Mesothelial cell of epicardium (in vitro differentiated cells): ENCODE data around the gene CRY1. TPM values are rescaled to one million over a fixed set of nuclear protein-coding genes. Genes with fewer than 3 reads are reported as not detected.

Experiments
- DNase-seq, 2 experiments: peaks; one replicate each; pipeline ENCODE4 v3.0.0; 2021; ENCODE audit warnings: low spot score in 2 of 2; ENCODE audit not compliant: unreplicated experiment in 2 of 2
- H3K27ac Mint-ChIP-seq: 2 replicates; pipeline ENCODE4 v1.8.0; 2021; ENCODE audit warnings: mixed read lengths
- H3K27me3 Mint-ChIP-seq: 2 replicates; pipeline ENCODE4 v1.8.0; 2021; ENCODE audit warnings: low read depth, mixed read lengths
- H3K36me3 Mint-ChIP-seq: 2 replicates; pipeline ENCODE4 v1.8.0; 2021; ENCODE audit warnings: mixed read lengths
- H3K4me1 Mint-ChIP-seq: 2 replicates; pipeline ENCODE4 v1.8.0; 2021; ENCODE audit warnings: mixed read lengths
- H3K4me3 Mint-ChIP-seq: 2 replicates; pipeline ENCODE4 v1.8.0; 2021; ENCODE audit warnings: mild to moderate bottlenecking, moderate library complexity, mixed read lengths
- H3K9me3 Mint-ChIP-seq: 2 replicates; pipeline ENCODE4 v1.8.0; 2021; ENCODE audit warnings: mixed read lengths
- total RNA-seq: library from RNA; stranded (reverse); gene quantifications from 3 replicates; pipeline ENCODE4 v1.2.1, GENCODE V29; 2021
- TF ChIP-seq, protein P1 (sequence below): fragments of 200-600 bp; sonication (generic); IDR thresholded peaks from one replicate; pipeline ENCODE4 v1.5.0; 2021; ENCODE audit warnings: antibody characterized with exemption; ENCODE audit not compliant: unreplicated experiment

CRY1 gene
- total RNA-seq, 1 donor from 2014 or later, result 26.5 TPM

- Mint-ChIP-seq H3K4me1 (peaks cover 8% of the 10 kb centered on the region), H3K27ac (no peak overlapping the region), H3K9me3 (no peaks in the 10 kb centered on the region), H3K4me3 (no peak overlapping the region), H3K27me3 (peaks cover 9% of the 10 kb centered on the region), H3K36me3 (no peaks in the 10 kb centered on the region)
- DNase-seq, result no peak
- TF ChIP-seq, protein P1, sequence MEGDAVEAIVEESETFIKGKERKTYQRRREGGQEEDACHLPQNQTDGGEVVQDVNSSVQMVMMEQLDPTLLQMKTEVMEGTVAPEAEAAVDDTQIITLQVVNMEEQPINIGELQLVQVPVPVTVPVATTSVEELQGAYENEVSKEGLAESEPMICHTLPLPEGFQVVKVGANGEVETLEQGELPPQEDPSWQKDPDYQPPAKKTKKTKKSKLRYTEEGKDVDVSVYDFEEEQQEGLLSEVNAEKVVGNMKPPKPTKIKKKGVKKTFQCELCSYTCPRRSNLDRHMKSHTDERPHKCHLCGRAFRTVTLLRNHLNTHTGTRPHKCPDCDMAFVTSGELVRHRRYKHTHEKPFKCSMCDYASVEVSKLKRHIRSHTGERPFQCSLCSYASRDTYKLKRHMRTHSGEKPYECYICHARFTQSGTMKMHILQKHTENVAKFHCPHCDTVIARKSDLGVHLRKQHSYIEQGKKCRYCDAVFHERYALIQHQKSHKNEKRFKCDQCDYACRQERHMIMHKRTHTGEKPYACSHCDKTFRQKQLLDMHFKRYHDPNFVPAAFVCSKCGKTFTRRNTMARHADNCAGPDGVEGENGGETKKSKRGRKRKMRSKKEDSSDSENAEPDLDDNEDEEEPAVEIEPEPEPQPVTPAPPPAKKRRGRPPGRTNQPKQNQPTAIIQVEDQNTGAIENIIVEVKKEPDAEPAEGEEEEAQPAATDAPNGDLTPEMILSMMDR, result no peak
Observed at GRCh38 chr12:107106241-107107025, 13.1 kb upstream of the CRY1 start.

DNA sequence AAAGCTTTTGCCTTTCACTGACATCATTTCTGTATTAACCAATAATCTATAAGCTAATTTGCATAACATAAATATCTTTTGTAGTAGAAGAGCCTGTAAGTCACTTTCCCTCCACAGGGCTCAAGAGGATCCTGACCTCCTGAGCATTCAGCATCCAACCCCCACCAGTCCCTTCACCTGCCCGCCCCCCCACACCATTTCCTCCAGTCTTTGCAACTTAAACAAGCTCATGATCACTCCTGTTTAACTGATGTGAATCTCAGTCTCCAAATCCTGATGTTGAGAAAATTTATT lies 12.0 kb upstream of the CRY1 start:
- Mint-ChIP-seq H3K36me3 (no peaks in the 10 kb centered on the region), H3K4me3 (no peak overlapping the region), H3K27ac (no peak overlapping the region), H3K9me3 (no peaks in the 10 kb centered on the region), H3K4me1 (peaks cover 1% of the 10 kb centered on the region), H3K27me3 (peaks cover 9% of the 10 kb centered on the region)
- TF ChIP-seq, protein P1, result no peak
- DNase-seq, result no peak

DNA sequence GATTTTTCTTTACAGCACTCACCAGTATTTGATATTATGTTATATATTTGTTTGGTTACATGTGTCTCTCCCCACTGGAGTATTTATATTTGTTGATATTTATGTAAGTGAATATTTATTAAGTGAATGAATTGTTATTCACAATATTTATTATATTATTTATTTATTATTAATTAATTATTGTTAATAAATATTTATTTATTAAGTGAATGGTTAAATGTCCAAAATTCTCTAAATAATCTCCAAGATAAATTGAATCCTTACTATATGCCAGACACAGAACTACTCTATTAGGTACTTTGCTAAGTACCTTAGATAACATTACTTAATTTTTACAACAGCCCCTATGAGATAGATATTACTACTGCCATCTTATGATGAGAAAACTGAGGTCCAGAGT lies 10.2 kb upstream of the CRY1 start:
- TF ChIP-seq, protein P1, result no peak
- Mint-ChIP-seq H3K4me3 (no peak overlapping the region), H3K27me3 (peaks cover 9% of the 10 kb centered on the region), H3K36me3 (no peaks in the 10 kb centered on the region), H3K4me1 (no peaks in the 10 kb centered on the region), H3K9me3 (no peaks in the 10 kb centered on the region), H3K27ac (no peak overlapping the region)
- no peak for DNase-seq

- Mint-ChIP-seq H3K4me1 (no peaks in the 10 kb centered on the region), H3K27ac (no peak overlapping the region), H3K36me3 (no peaks in the 10 kb centered on the region)
Observed at GRCh38 chr12:107103097-107103496, 9.7 kb upstream of the CRY1 start.

GRCh38 chr12:107102294-107102693 lies 8.9 kb upstream of the CRY1 start:
- TF ChIP-seq, protein P1, result no peak
- no peak overlapping the region for H3K27ac Mint-ChIP-seq
- H3K9me3 Mint-ChIP-seq, result peaks cover 2% of the 10 kb centered on the region
- no peaks in the 10 kb centered on the region for H3K4me1 Mint-ChIP-seq
- H3K27me3 Mint-ChIP-seq, result peaks cover 9% of the 10 kb centered on the region
- DNase-seq, result no peak
- H3K4me3 Mint-ChIP-seq, result no peak overlapping the region
- H3K36me3 Mint-ChIP-seq, result no peaks in the 10 kb centered on the region

More at GRCh38 chr12:107103097-107103496, 9.7 kb upstream of the CRY1 start:
- peaks cover 9% of the 10 kb centered on the region for H3K27me3 Mint-ChIP-seq
- TF ChIP-seq, protein P1, result no peak
- DNase-seq, result no peak
- H3K4me3 Mint-ChIP-seq, result no peak overlapping the region
- H3K9me3 Mint-ChIP-seq, result no peaks in the 10 kb centered on the region

GRCh38 chr12:107101651-107102050 lies 8.3 kb upstream of the CRY1 start:
- Mint-ChIP-seq H3K4me1 (no peaks in the 10 kb centered on the region), H3K36me3 (no peaks in the 10 kb centered on the region), H3K4me3 (no peak overlapping the region), H3K27ac (no peak overlapping the region), H3K27me3 (peaks cover 7% of the 10 kb centered on the region), H3K9me3 (peaks cover 4% of the 10 kb centered on the region)
- DNase-seq, result no peak
- TF ChIP-seq, protein P1, result no peak
